NCI-H1694 treated with DMSO at 0.1 percent for 48 hours (cell line): ENCODE results near the gene PCDHB6.
"Not testable (repeated sequence)": the region's sequence is repeated elsewhere in the genome, so short reads cannot be mapped to it uniquely, and the experiment has no call there.

Experiments used
- DNase-seq: peaks from one replicate; lab custom pipeline; 2025; lab: John Stamatoyannopoulos, UW

PCDHB6 gene

DNA sequence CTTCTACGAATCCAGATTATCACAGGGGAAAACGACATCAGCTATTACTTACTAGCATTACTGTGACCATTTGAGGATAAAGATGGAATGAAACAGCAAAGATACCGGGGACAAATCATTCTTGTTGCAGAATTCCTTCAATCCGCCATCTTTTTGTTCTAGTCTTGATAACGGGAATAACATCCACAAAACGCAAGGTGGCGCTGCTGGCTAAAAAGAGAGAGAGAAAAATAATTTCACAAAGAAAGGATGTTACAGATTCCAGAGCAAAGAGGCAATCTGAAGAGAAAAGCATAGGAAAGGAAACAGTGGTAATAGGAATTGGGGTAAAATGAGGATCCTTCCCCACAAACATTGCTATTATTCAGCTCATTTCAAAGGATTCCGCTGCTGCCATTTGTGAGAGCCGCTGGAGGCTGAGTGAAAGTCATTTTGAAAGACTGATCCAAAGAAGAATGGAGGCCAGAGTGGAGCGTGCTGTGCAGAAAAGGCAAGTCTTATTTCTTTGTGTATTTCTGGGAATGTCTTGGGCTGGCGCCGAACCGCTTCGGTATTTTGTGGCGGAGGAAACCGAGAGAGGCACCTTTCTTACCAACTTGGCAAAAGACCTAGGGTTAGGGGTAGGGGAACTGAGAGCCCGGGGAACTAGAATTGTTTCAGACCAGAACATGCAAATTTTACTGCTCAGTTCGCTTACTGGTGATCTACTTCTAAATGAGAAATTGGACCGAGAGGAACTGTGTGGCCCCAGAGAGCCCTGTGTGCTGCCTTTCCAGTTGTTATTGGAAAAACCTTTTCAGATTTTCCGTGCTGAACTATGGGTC, 22.7 kb downstream of the PCDHB6 start, which contains the start of gene PCDHB7:
Gene PCDHB7 (plus strand): TSS at position 264 of the 824 bp plus-strand sequence. CDS start 192 bp downstream, at position 456.
- DNase-seq, result no peak

DNA sequence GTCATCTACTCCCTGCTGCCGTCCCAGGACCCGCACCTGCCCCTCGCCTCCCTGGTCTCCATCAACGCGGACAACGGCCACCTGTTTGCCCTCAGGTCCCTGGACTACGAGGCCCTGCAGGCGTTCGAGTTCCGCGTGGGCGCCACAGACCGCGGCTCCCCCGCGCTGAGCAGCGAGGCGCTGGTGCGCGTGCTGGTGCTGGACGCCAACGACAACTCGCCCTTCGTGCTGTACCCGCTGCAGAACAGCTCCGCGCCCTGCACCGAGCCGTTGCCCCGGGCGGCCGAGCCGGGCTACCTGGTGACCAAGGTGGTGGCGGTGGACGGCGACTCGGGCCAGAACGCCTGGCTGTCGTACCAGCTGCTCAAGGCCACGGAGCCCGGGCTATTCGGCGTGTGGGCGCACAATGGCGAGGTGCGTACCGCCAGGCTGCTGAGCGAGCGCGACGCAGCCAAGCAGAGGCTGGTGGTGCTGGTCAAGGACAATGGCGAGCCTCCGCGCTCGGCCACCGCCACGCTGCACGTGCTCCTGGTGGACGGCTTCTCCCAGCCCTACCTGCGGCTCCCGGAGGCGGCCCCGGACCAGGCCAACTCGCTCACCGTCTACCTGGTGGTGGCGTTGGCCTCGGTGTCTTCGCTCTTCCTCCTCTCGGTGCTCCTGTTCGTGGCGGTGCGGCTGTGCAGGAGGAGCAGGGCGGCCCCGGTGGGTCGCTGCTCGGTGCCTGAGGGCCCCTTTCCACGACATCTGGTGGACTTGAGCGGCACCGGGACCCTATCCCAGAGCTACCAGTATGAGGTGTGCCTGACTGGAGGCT, 24.6 kb downstream of the PCDHB6 start:
- not testable (repeated sequence) for DNase-seq

DNA sequence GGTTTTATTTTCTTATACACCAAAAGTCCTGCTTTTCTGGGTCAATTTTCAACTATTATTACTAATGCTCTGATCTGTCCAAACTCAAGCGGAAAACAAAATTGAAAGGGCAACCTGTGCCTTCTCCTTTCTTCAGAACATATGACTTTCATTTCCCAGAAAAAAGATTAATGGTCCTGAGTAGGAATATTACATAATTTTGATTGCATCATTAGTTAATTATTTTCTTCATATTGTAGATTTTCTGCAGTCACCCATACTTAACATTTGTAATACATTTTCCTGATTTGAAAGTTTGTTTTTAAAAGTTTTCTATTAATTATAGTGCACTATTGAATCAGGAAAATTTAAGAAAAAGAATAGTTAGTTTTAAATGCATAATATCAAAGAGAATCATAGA, 26.1 kb downstream of the PCDHB6 start:
- DNase-seq, result no peak

DNA sequence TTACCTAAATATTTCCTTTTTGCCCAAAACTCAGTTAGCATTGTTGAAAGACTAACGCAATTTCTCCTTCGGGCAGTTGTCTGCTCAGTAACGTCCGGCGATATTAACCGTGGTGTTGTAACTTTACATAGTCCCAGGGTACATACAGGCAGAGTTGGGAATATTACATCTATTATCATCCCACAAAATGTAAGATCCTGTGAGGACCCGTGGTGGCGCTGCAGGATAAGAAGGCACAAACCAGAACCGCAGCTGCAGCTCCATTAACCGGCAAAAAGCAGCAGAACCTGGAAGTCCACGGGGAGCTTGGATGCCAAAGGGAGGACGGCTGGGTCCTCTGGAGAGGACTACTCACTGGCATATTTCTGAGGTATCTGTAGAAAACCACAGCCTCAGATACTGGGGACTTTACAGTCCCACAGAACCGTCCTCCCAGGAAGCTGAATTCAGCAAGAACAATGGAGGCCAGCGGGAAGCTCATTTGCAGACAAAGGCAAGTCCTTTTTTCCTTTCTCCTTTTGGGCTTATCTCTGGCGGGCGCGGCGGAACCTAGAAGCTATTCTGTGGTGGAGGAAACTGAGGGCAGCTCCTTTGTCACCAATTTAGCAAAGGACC, 27.8 kb downstream of the PCDHB6 start, which contains the start of gene PCDHB8:
Gene PCDHB8 (plus strand): TSS at position 214 of the 615 bp plus-strand sequence. CDS start 245 bp downstream, at position 459.
- DNase-seq, result not testable (repeated sequence)

DNA sequence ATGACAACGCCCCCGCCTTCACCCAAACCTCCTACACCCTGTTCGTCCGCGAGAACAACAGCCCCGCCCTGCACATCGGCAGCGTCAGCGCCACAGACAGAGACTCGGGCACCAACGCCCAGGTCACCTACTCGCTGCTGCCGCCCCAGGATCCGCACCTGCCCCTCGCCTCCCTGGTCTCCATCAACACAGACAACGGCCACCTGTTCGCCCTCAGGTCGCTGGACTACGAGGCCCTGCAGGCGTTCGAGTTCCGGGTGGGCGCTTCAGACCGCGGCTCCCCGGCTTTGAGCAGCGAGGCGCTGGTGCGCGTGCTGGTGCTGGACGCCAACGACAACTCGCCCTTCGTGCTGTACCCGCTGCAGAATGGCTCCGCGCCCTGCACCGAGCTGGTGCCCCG, 29.5 kb downstream of the PCDHB6 start:
- not testable (repeated sequence) for DNase-seq

DNA sequence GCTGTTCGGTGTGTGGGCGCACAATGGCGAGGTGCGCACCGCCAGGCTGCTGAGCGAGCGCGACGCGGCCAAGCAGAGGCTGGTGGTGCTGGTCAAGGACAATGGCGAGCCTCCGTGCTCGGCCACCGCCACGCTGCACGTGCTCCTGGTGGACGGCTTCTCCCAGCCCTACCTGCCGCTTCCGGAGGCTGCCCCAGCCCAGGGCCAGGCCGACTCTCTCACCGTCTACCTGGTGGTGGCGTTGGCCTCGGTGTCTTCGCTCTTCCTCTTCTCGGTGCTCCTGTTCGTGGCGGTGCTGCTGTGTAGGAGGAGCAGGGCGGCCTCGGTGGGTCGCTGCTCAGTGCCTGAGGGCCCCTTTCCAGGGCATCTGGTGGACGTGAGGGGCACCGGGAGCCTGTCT, 30.0 kb downstream of the PCDHB6 start:
- DNase-seq, result not testable (repeated sequence)

DNA sequence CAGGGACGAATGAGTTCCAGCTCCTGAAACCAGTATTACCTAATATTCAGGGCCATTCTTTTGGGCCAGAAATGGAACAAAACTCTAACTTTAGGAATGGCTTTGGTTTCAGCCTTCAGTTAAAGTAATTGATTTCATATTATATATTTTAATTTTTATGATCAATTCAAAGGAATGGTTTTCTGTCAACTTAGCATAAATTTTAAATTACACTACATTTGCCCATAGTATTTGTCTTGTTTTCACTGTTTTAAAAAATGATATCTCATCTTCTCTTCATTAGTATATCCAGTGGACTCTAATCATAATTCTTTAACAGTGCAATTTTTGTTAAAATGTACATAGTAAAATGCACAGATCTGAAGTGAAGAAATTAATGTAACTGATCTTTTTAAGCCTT, 30.5 kb downstream of the PCDHB6 start:
- DNase-seq, result no peak

DNA sequence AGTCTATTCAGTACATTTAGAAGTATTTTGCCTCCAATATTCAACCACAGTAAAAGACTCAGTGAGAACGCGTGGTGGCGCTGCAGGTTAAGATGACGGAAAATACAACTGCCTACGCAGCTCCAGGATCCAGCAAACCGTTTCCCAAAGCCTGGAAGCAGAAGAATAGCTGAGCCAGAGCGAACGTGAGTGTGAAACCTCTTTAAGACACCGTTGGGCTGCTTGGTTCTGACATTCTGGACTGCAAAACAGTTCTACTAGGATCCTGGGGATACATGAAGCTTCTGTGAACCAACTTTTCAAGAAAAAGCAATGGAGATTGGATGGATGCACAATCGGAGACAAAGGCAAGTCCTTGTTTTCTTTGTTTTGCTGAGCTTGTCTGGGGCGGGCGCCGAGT, 32.4 kb downstream of the PCDHB6 start, which contains the start of gene PCDHB16:
Gene PCDHB16 (plus strand): TSS at position 140 of the 400 bp plus-strand sequence. CDS start 173 bp downstream, at position 313.
- peak; percentile 59 for DNase-seq

DNA sequence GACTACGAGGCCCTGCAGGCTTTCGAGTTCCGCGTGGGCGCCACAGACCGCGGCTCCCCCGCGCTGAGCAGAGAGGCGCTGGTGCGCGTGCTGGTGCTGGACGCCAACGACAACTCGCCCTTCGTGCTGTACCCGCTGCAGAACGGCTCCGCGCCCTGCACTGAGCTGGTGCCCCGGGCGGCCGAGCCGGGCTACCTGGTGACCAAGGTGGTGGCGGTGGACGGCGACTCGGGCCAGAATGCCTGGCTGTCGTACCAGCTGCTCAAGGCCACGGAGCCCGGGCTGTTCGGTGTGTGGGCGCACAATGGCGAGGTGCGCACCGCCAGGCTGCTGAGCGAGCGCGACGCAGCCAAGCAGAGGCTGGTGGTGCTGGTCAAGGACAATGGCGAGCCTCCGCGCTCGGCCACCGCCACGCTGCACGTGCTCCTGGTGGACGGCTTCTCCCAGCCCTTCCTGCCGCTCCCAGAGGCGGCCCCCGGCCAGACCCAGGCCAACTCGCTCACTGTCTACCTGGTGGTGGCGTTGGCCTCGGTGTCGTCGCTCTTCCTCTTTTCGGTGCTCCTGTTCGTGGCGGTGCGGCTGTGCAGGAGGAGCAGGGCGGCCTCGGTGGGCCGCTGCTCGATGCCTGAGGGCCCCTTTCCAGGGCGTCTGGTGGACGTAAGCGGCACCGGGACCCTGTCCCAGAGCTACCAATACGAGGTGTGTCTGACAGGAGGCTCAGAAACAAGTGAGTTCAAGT, 34.4 kb downstream of the PCDHB6 start:
- DNase-seq, result not testable (repeated sequence)

DNA sequence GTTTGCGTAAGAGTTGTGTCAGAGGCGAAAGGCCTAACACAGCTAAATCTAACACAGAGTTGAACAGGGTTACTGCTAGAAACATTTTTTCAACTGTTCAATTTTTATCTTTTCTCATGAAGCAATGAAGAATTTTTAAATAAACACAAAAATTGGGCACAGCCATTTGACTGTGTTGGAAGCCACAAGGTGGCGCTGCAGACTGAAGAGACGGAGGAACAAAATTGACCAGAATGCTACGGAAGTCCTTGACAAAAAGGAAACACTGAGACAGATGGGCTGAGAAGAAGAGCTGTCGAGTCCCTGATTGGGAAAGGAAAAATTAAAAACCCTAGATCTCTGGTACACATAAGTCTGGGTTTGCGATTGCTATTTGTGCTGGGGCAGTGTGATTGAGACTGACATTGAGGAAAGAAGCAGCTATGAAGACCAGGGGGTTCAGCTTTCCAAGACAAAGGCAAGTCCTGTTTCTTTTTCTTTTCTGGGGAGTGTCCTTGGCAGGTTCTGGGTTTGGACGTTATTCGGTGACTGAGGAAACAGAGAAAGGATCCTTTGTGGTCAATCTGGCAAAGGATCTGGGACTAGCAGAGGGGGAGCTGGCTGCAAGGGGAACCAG, 37.1 kb downstream of the PCDHB6 start, which contains the start of gene PCDHB9:
Gene PCDHB9 (plus strand): TSS at position 265 of the 616 bp plus-strand sequence. CDS start 158 bp downstream, at position 423.
- no peak for DNase-seq

DNA sequence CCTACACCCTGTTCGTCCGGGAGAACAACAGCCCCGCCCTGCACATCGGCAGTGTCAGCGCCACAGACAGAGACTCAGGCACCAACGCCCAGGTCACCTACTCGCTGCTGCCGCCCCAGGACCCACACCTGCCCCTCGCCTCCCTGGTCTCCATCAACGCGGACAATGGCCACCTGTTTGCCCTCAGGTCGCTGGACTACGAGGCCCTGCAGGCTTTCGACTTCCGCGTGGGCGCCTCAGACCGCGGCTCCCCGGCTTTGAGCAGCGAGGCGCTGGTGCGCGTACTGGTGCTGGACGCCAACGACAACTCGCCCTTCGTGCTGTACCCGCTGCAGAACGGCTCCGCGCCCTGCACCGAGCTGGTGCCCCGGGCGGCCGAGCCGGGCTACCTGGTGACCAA, 38.8 kb downstream of the PCDHB6 start:
- DNase-seq, result not testable (repeated sequence)

DNA sequence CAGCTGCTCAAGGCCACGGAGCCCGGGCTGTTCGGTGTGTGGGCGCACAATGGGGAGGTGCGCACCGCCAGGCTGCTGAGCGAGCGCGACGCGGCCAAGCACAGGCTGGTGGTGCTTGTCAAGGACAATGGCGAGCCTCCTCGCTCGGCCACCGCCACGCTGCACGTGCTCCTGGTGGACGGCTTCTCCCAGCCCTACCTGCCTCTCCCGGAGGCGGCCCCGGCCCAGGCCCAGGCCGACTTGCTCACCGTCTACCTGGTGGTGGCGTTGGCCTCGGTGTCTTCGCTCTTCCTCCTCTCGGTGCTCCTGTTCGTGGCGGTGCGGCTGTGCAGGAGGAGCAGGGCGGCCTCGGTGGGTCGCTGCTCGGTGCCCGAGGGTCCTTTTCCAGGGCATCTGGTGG, 39.3 kb downstream of the PCDHB6 start:
- not testable (repeated sequence) for DNase-seq

DNA sequence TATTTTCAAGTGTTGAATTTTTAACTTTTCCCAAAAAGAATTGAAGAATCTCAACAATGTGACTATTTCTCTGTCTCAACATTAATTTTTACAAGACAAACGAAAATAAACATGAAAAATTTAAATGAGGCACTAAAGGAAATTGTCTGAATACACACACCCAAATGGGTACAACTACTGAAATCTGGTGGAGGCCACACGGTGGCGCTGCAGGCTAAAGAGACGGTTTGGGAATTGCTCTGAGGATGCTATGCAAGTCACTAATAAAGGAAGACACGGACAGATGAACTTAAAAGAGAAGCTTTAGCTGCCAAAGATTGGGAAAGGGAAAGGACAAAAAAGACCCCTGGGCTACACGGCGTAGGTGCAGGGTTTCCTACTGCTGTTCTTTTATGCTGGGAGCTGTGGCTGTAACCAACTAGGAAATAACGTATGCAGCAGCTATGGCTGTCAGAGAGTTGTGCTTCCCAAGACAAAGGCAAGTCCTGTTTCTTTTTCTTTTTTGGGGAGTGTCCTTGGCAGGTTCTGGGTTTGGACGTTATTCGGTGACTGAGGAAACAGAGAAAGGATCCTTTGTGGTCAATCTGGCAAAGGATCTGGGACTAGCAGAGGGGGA, 42.4 kb downstream of the PCDHB6 start, which contains the start of gene PCDHB10:
Gene PCDHB10 (plus strand): TSS at position 244 of the 616 bp plus-strand sequence. CDS start 200 bp downstream, at position 444.
- DNase-seq, result no peak

DNA sequence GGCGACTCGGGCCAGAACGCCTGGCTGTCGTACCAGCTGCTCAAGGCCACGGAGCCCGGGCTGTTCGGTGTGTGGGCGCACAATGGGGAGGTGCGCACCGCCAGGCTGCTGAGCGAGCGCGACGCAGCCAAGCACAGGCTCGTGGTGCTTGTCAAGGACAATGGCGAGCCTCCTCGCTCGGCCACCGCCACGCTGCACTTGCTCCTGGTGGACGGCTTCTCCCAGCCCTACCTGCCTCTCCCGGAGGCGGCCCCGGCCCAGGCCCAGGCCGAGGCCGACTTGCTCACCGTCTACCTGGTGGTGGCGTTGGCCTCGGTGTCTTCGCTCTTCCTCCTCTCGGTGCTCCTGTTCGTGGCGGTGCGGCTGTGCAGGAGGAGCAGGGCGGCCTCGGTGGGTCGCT, 44.5 kb downstream of the PCDHB6 start:
- DNase-seq, result not testable (repeated sequence)

DNA sequence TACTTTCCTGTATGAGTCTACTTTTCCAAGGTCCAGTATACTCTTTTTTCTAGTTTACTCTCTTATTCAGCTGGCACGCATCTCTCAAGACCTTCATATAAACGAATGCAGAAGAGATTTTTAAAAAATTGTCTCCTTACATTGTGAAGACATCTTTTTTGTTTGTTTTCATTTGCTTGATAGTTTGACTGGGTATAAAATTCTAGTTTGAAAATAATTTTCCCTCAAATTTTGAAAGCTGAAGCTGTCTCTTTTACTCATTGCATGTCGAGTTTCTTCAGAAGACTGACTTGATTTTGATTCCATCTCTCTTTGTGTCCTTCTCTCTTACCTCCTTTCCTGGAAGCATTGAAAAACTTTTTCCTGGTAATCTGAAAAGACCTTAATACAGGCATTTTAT, 46.5 kb downstream of the PCDHB6 start:
- no peak for DNase-seq

DNA sequence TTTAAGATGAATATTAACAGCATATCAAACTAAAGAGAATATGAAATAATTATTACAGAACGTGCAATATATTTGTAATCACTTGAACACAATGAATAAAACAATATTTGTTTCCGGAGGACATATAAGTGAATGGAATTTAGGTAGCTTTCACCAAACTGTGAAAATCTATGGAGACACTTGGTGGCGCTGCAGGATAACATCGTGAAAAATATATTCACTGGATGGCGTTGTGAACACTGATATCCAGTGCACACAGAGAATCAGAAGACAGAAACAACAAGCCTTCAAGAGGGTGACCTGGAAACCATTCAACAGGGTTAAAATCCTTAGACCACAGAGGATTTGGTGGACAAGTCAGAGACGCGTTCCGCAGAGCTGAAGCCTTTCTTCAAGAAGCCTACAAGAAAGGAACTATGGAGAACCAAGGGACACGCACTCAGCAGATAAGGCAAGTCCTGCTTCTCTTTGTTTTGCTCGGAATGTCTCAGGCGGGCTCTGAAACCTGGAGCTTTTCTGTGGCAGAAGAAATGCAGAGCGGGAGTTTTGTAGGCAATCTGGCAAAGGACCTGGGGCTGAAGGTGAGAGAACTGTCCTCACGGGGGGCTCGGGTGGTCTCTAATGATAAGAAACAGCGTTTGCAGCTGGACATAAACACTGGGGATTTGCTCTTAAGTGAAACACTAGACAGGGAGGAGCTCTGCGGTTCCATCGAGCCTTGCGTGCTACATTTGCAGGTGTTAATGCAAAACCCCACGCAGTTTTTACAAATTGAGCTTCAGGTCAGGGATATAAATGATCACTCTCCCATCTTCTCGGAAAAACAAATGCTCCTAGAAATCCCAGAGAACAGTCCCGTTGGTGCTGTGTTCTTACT, 49.7 kb downstream of the PCDHB6 start, which contains the start of gene PCDHB11:
Gene PCDHB11 (plus strand): TSS at position 269 of the 877 bp plus-strand sequence. CDS start 148 bp downstream, at position 417.
- no peak for DNase-seq

DNA sequence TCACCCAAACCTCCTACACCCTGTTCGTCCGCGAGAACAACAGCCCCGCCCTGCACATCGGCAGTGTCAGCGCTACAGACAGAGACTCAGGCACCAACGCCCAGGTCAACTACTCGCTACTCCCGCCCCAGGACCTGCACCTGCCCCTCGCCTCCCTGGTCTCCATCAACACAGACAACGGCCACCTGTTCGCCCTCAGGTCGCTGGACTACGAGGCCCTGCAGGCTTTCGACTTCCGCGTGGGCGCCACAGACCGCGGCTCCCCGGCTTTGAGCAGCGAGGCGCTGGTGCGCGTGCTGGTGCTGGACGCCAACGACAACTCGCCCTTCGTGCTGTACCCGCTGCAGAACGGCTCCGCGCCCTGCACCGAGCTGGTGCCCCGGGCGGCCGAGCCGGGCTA, 51.3 kb downstream of the PCDHB6 start:
- DNase-seq, result not testable (repeated sequence)

DNA sequence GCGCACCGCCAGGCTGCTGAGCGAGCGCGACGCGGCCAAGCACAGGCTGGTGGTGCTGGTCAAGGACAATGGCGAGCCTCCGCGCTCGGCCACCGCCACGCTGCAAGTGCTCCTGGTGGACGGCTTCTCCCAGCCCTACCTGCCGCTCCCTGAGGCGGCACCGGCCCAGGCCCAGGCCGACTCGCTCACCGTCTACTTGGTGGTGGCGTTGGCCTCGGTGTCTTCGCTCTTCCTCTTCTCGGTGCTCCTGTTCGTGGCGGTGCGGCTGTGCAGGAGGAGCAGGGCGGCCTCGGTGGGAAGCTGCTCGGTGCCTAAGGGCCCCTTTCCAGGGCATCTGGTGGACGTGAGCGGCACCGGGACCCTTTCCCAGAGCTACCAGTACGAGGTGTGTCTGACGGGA, 51.8 kb downstream of the PCDHB6 start:
- not testable (repeated sequence) for DNase-seq
